Astrocyte (in vitro differentiated cells and primary cell): ENCODE results near the gene TEX10. TPM values are rescaled to one million over a fixed set of nuclear protein-coding genes. Genes with fewer than 3 reads are reported as not detected.
A peak's percentile ranks its signal among the peaks of the same experiment; 100 is the strongest.
"Not testable (repeated sequence)": the region's sequence is repeated elsewhere in the genome, so short reads cannot be mapped to it uniquely, and the experiment has no call there.

ENCODE experiments used
- DNase-seq: peaks from one replicate; pipeline ENCODE4 v3.0.0-alpha.2; 2010; ENCODE audit warnings: low read depth
- FAIRE-seq: peaks from 2 replicates; lab custom pipeline; 2011; peaks lifted over from hg19 to GRCh38; lab: Jason Lieb, UNC
- H2AFZ ChIP-seq: 2 replicates; pipeline ENCODE4 v1.6.0; 2012; ENCODE audit warnings: low read depth, low read length, inconsistent platforms
- H3K27ac ChIP-seq: 2 replicates; pipeline ENCODE4 v1.5.1; 2011; ENCODE audit warnings: low read depth, low read length, inconsistent platforms
- H3K27me3 ChIP-seq: 2 replicates; pipeline ENCODE4 v1.6.0; 2011; ENCODE audit warnings: low read length, inconsistent platforms; ENCODE audit not compliant: insufficient read depth
- H3K36me3 ChIP-seq: 2 replicates; pipeline ENCODE4 v1.5.1; 2011; ENCODE audit warnings: low read length, inconsistent platforms; ENCODE audit not compliant: insufficient read depth
- H3K4me1 ChIP-seq: 2 replicates; pipeline ENCODE4 v1.5.1; 2011; ENCODE audit warnings: low read length, inconsistent platforms; ENCODE audit not compliant: insufficient read depth
- H3K4me2 ChIP-seq: 2 replicates; pipeline ENCODE4 v1.6.0; 2012; ENCODE audit warnings: low read length, inconsistent platforms
- H3K4me3 ChIP-seq: 2 replicates; pipeline ENCODE4 v1.5.1; 2011; ENCODE audit warnings: low read depth, mild to moderate bottlenecking, low read length, inconsistent platforms; ENCODE audit not compliant: insufficient read depth
- H3K79me2 ChIP-seq: 2 replicates; pipeline ENCODE4 v1.6.0; 2012; ENCODE audit warnings: mild to moderate bottlenecking, low read length, inconsistent platforms; ENCODE audit not compliant: insufficient read depth
- H3K9ac ChIP-seq: 2 replicates; pipeline ENCODE4 v1.6.0; 2012; ENCODE audit warnings: mild to moderate bottlenecking, low read length, inconsistent platforms
- H3K9me3 ChIP-seq: 2 replicates; pipeline ENCODE4 v1.5.1; 2012; ENCODE audit warnings: low read depth, mild to moderate bottlenecking, low read length, inconsistent platforms; ENCODE audit not compliant: insufficient read depth
- H4K20me1 ChIP-seq: 2 replicates; pipeline ENCODE4 v1.6.0; 2012; ENCODE audit warnings: low read length, inconsistent platforms; ENCODE audit not compliant: insufficient read depth
- H3K27ac Mint-ChIP-seq: one replicate; pipeline ENCODE4 v1.8.0; 2021; ENCODE audit warnings: mild to moderate bottlenecking, mixed read lengths; ENCODE audit not compliant: unreplicated experiment
- H3K27me3 Mint-ChIP-seq: one replicate; pipeline ENCODE4 v1.8.0; 2021; ENCODE audit warnings: low read depth, mixed read lengths; ENCODE audit not compliant: unreplicated experiment
- H3K36me3 Mint-ChIP-seq: one replicate; pipeline ENCODE4 v1.8.0; 2021; ENCODE audit warnings: low read depth, mixed read lengths; ENCODE audit not compliant: unreplicated experiment
- H3K4me1 Mint-ChIP-seq: one replicate; pipeline ENCODE4 v1.8.0; 2021; ENCODE audit warnings: low read depth, mixed read lengths; ENCODE audit not compliant: unreplicated experiment
- H3K4me3 Mint-ChIP-seq: one replicate; pipeline ENCODE4 v1.8.0; 2021; ENCODE audit warnings: mild to moderate bottlenecking, moderate library complexity, mixed read lengths; ENCODE audit not compliant: unreplicated experiment
- H3K9me3 Mint-ChIP-seq: one replicate; pipeline ENCODE4 v1.8.0; 2021; ENCODE audit warnings: mild to moderate bottlenecking, mixed read lengths; ENCODE audit not compliant: unreplicated experiment
- CTCF ChIP-seq: IDR thresholded peaks from 2 replicates; pipeline ENCODE4 v1.5.1; 2011; ENCODE audit warnings: low read depth, mild to moderate bottlenecking, inconsistent platforms, low read length, moderate library complexity; ENCODE audit not compliant: insufficient read depth
- EZH2 ChIP-seq: IDR thresholded peaks from 2 replicates; pipeline ENCODE4 v1.6.1; 2012; ENCODE audit warnings: mild to moderate bottlenecking, low read length, inconsistent platforms; ENCODE audit not compliant: insufficient read depth
- total RNA-seq: library from RNA; stranded (reverse); gene quantifications from 2 replicates; pipeline ENCODE4 v1.2.1, GENCODE V29; 2021

TEX10 gene
- total RNA-seq, 1 donor from 2014 or later = 35.1 TPM

GRCh38 chr9:100394032-100394695, 41.4 kb upstream of the TEX10 start:
- TF ChIP-seq EZH2 = no peak
- TF ChIP-seq CTCF = no peak
- Histone ChIP-seq H3K4me1 (peaks cover 4% of the 10 kb centered on the region), H3K79me2 (no peaks in the 10 kb centered on the region), H3K9me3 (no peaks in the 10 kb centered on the region), H3K4me2 (no peak overlapping the region), H2AFZ (no peak overlapping the region), H3K27me3 (no peaks in the 10 kb centered on the region), H3K4me3 (no peak overlapping the region), H3K9ac (no peak overlapping the region), H3K27ac (no peak overlapping the region), H3K36me3 (no peaks in the 10 kb centered on the region), H4K20me1 (no peaks in the 10 kb centered on the region)
- Mint-ChIP-seq H3K9me3 (peaks cover 6% of the 10 kb centered on the region), H3K36me3 (peaks cover 1% of the 10 kb centered on the region), H3K27me3 (no peaks in the 10 kb centered on the region), H3K27ac (peak overlapping the region; percentile 76), H3K4me1 (peaks cover 14% of the 10 kb centered on the region), H3K4me3 (no peak overlapping the region)
- peak; percentile 34 for FAIRE-seq
- no peak for DNase-seq

- not testable (repeated sequence) for FAIRE-seq, H3K79me2 ChIP-seq, H3K9ac ChIP-seq, H3K27ac Mint-ChIP-seq, H3K4me3 ChIP-seq, H3K27ac ChIP-seq, H3K36me3 Mint-ChIP-seq, H3K4me2 ChIP-seq, H3K27me3 ChIP-seq, H3K4me3 Mint-ChIP-seq, H3K4me1 ChIP-seq, H3K9me3 Mint-ChIP-seq, H2AFZ ChIP-seq, H4K20me1 ChIP-seq, H3K27me3 Mint-ChIP-seq, DNase-seq, H3K36me3 ChIP-seq, H3K9me3 ChIP-seq
- H3K4me1 Mint-ChIP-seq = peaks cover 16% of the 10 kb centered on the region
Measured at GRCh38 chr9:100392989-100393388, 40.2 kb upstream of the TEX10 start.

- Mint-ChIP-seq H3K36me3 (peaks cover 2% of the 10 kb centered on the region), H3K4me3 (peak overlapping the region; percentile 21)
Measured at GRCh38 chr9:100379862-100380261, 27.1 kb upstream of the TEX10 start.

More at GRCh38 chr9:100379862-100380261, 27.1 kb upstream of the TEX10 start:
- Histone ChIP-seq H3K79me2 (no peaks in the 10 kb centered on the region), H3K27me3 (no peaks in the 10 kb centered on the region), H3K4me2 (peak overlapping the region; percentile 76), H2AFZ (peak overlapping the region; percentile 82), H3K4me3 (no peak overlapping the region), H3K36me3 (no peaks in the 10 kb centered on the region), H3K4me1 (peaks cover 10% of the 10 kb centered on the region), H4K20me1 (no peaks in the 10 kb centered on the region), H3K9ac (peak overlapping the region; percentile 76), H3K9me3 (no peaks in the 10 kb centered on the region), H3K27ac (peak overlapping the region; percentile 89)
- DNase-seq (peak; percentile 91), FAIRE-seq (no peak)
- TF ChIP-seq CTCF (no peak), EZH2 (no peak)
- Mint-ChIP-seq H3K9me3 (peaks cover 5% of the 10 kb centered on the region), H3K4me1 (peaks cover 12% of the 10 kb centered on the region), H3K27ac (peak overlapping the region; percentile 97), H3K27me3 (no peaks in the 10 kb centered on the region)
